ENCODE data around the gene ANAPC1. TPM values are rescaled to one million over a fixed set of nuclear protein-coding genes. Genes with fewer than 3 reads are reported as not detected.

ANAPC1 gene
- total and polyA plus RNA-seq, 10 of the 15 experiments (the other 5 are each of a cell fraction or from before 2014, with no cell fraction given) = 10.0 to 108 (median 53.6) TPM

DNA sequence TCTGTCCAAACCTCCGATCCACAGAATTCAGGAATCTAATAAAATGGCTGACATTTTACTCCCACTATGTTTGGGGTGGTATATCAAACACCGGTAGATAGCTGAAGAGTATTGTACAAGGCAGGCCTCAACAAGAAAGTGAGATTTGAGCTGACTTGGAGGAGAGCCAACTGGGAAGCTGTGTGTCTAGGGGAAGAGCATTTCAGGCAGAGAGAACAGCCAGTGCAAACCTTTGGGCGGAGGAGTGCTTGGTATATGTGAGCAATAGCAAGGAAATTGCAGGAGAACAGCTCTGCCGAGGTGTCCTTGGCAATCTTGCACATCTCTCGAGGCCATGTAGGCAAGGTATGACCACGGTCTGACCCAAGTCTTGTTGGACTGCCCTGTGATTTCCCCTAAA lies 12.6 kb upstream of the ANAPC1 start:
- ATAC-seq = no peak
- CTCF ChIA-PET = interaction anchor here (0.6 to 11.1 kb wide), 7 partner anchors 8 to 151 kb away, joined by 3 to 189 read pairs (median 4); partner anchors contain the start of gene ANAPC1
- no TSS peak for BruUV-seq (replicated peaks)
- intact Hi-C loops (cut with micrococcal nuclease; ENCODE audit: unreplicated experiment) = no loop called here
- WGBS (ENCODE audit: insufficient coverage, insufficient replicate concordance, low lambda C conversion rate, missing lambda C conversion rate) = 69% methylated on average over 6 of the region's 6 CpGs
- POLR2A ChIA-PET = interaction anchor here (0.7 to 1.0 kb wide), 2 partner anchors 9 kb away, joined by 3 to 4 read pairs; no protein-coding TSS in a partner anchor
- H3K27ac ChIP-seq (ENCODE audit: control insufficient read depth, insufficient read depth) = no peak overlapping the region
- no peaks in the 10 kb centered on the region for H4K20me1 ChIP-seq (ENCODE audit: control insufficient read depth, insufficient read depth)
- H2AFZ ChIP-seq (ENCODE audit: control insufficient read depth, low read depth, low read length) = no peak overlapping the region
- no peak overlapping the region for H3K9ac ChIP-seq (ENCODE audit: control insufficient read depth, insufficient read depth, low read length)
- no peak for FAIRE-seq
- in situ Hi-C loops (cut with MboI) = no loop called here
- no peaks in the 10 kb centered on the region for H3K36me3 ChIP-seq (ENCODE audit: control insufficient read depth in 2 of 2, insufficient read depth in 2 of 2, low read length in 1 of 2)
- H3K4me3 ChIP-seq = no peak overlapping the region
- H3K79me2 ChIP-seq (ENCODE audit: control insufficient read depth, insufficient read depth, low read length) = no peaks in the 10 kb centered on the region
- RAD21 ChIA-PET (ENCODE audit: unreplicated experiment) = interaction anchor here (1.9 kb wide), 1 partner anchor 9 kb away, joined by 6 read pairs; no protein-coding TSS in a partner anchor
- H3K9me3 ChIP-seq (replicated peaks; ENCODE audit: control insufficient read depth, insufficient read depth, low read length) = no peaks in the 10 kb centered on the region
- H3K4me1 ChIP-seq (ENCODE audit: control insufficient read depth, insufficient read depth, low read length) = no peaks in the 10 kb centered on the region
- no peak for DNase-seq (ENCODE audit: low read depth, low spot score)
- SMC1A ChIA-PET (ENCODE audit: uncharacterized antibody, unreplicated experiment) = interaction anchor here (1.3 to 1.4 kb wide), 2 partner anchors 151 to 153 kb away, joined by 3 to 6 read pairs; no protein-coding TSS in a partner anchor
- H3K27me3 ChIP-seq (replicated peaks in 1 of 2; ENCODE audit: control insufficient read depth in 2 of 2, insufficient read depth in 2 of 2, low read length in 1 of 2) = peaks cover 2 to 7% of the 10 kb centered on the region in 2 experiments; a peak in 1 of 4 replicates
- no peak overlapping the region for H3K4me2 ChIP-seq (ENCODE audit: control insufficient read depth, insufficient read depth)
- TF ChIP-seq NR2C1 (IDR thresholded peaks at IDR 0.05) (no peak), ZBED1 (IDR thresholded peaks at IDR 0.05; ENCODE audit: borderline replicate concordance) (no peak)

DNA sequence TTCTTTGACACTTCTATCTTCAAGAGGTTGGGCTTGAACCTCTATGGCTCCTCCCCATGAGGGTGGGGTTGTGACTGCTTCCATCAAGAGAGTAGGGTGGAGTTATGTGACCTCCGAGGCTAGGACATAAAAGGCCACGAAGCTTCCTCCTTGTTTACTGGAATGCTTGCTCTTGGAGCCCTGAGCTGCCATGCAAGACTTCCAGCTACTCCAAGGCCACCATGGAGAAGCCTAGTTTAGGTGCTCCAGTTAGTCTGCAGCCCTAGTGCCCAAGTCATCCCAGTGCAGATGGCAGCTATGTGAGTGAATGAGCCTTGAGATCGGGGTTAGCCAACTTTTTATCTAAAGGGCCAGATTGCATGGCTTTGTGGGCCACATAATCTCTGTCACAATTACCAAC lies 12.0 kb upstream of the ANAPC1 start:
- Histone ChIP-seq H3K9me3 (replicated peaks; ENCODE audit: control insufficient read depth, insufficient read depth, low read length) (no peaks in the 10 kb centered on the region), H2AFZ (ENCODE audit: control insufficient read depth, low read depth, low read length) (no peak overlapping the region), H3K4me3 (no peak overlapping the region), H3K9ac (ENCODE audit: control insufficient read depth, insufficient read depth, low read length) (no peak overlapping the region), H3K27me3 (replicated peaks in 1 of 2; ENCODE audit: control insufficient read depth in 2 of 2, insufficient read depth in 2 of 2, low read length in 1 of 2) (peaks cover 2 to 7% of the 10 kb centered on the region in 2 experiments; a peak in 1 of 4 replicates), H3K4me2 (ENCODE audit: control insufficient read depth, insufficient read depth) (no peak overlapping the region), H3K79me2 (ENCODE audit: control insufficient read depth, insufficient read depth, low read length) (no peaks in the 10 kb centered on the region), H4K20me1 (ENCODE audit: control insufficient read depth, insufficient read depth) (no peaks in the 10 kb centered on the region), H3K27ac (ENCODE audit: control insufficient read depth, insufficient read depth) (no peak overlapping the region), H3K36me3 (ENCODE audit: control insufficient read depth in 2 of 2, insufficient read depth in 2 of 2, low read length in 1 of 2) (no peaks in the 10 kb centered on the region), H3K4me1 (ENCODE audit: control insufficient read depth, insufficient read depth, low read length) (no peaks in the 10 kb centered on the region)
- ChIA-PET SMC1A (ENCODE audit: uncharacterized antibody, unreplicated experiment) (interaction anchor here (0.9 to 1.4 kb wide), 4 partner anchors 9 to 155 kb away, joined by 3 to 6 read pairs (median 4); no protein-coding TSS in a partner anchor), RAD21 (ENCODE audit: unreplicated experiment) (interaction anchor here (1.9 kb wide), 1 partner anchor 8 kb away, joined by 6 read pairs; no protein-coding TSS in a partner anchor), CTCF (interaction anchor here (0.6 to 11.1 kb wide), 7 partner anchors 8 to 152 kb away, joined by 3 to 189 read pairs (median 4); no protein-coding TSS in a partner anchor), POLR2A (interaction anchor here (1.0 to 1.6 kb wide), 2 partner anchors 8 to 10 kb away, joined by 4 read pairs; no protein-coding TSS in a partner anchor)
- ATAC-seq (no peak), DNase-seq (ENCODE audit: low read depth, low spot score) (no peak), FAIRE-seq (no peak)
- 14% methylated on average over 3 of the region's 3 CpGs for WGBS (ENCODE audit: insufficient coverage, insufficient replicate concordance, low lambda C conversion rate, missing lambda C conversion rate)
- no TSS peak for BruUV-seq (replicated peaks)
- intact Hi-C loops (cut with micrococcal nuclease; ENCODE audit: unreplicated experiment) = no loop called here
- in situ Hi-C loops (cut with MboI) = no loop called here
- TF ChIP-seq, protein P1, sequence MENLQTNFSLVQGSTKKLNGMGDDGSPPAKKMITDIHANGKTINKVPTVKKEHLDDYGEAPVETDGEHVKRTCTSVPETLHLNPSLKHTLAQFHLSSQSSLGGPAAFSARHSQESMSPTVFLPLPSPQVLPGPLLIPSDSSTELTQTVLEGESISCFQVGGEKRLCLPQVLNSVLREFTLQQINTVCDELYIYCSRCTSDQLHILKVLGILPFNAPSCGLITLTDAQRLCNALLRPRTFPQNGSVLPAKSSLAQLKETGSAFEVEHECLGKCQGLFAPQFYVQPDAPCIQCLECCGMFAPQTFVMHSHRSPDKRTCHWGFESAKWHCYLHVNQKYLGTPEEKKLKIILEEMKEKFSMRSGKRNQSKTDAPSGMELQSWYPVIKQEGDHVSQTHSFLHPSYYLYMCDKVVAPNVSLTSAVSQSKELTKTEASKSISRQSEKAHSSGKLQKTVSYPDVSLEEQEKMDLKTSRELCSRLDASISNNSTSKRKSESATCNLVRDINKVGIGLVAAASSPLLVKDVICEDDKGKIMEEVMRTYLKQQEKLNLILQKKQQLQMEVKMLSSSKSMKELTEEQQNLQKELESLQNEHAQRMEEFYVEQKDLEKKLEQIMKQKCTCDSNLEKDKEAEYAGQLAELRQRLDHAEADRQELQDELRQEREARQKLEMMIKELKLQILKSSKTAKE (IDR thresholded peaks at IDR 0.05; ENCODE audit: low read depth, poor library complexity, severe bottlenecking) = no peak
- TF ChIP-seq, protein P2, sequence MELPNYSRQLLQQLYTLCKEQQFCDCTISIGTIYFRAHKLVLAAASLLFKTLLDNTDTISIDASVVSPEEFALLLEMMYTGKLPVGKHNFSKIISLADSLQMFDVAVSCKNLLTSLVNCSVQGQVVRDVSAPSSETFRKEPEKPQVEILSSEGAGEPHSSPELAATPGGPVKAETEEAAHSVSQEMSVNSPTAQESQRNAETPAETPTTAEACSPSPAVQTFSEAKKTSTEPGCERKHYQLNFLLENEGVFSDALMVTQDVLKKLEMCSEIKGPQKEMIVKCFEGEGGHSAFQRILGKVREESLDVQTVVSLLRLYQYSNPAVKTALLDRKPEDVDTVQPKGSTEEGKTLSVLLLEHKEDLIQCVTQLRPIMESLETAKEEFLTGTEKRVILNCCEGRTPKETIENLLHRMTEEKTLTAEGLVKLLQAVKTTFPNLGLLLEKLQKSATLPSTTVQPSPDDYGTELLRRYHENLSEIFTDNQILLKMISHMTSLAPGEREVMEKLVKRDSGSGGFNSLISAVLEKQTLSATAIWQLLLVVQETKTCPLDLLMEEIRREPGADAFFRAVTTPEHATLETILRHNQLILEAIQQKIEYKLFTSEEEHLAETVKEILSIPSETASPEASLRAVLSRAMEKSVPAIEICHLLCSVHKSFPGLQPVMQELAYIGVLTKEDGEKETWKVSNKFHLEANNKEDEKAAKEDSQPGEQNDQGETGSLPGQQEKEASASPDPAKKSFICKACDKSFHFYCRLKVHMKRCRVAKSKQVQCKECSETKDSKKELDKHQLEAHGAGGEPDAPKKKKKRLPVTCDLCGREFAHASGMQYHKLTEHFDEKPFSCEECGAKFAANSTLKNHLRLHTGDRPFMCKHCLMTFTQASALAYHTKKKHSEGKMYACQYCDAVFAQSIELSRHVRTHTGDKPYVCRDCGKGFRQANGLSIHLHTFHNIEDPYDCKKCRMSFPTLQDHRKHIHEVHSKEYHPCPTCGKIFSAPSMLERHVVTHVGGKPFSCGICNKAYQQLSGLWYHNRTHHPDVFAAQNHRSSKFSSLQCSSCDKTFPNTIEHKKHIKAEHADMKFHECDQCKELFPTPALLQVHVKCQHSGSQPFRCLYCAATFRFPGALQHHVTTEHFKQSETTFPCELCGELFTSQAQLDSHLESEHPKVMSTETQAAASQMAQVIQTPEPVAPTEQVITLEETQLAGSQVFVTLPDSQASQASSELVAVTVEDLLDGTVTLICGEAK (IDR thresholded peaks at IDR 0.05; ENCODE audit: borderline replicate concordance) = no peak
- TF ChIP-seq RAD51 (IDR thresholded peaks at IDR 0.05) (no peak), STAT3 (IDR thresholded peaks at IDR 0.05; ENCODE audit: low read depth, low read length) (no peak), PAX8 (IDR thresholded peaks at IDR 0.05) (no peak), TAF1 (IDR thresholded peaks at IDR 0.05; ENCODE audit: borderline replicate concordance, low read depth, low read length) (no peak)

Data from GM12878 (cell line).